Ishikawa (cell line): Measurements from ENCODE around the gene MRPL54.

ENCODE experiments used
- CEBPB ChIP-seq: IDR thresholded peaks from 2 replicates; pipeline ENCODE4 v1.6.1; 2012
- CREB1 ChIP-seq: IDR thresholded peaks from 2 replicates; pipeline ENCODE4 v1.6.1; 2012; ENCODE audit warnings: low read depth
- EP300 ChIP-seq: IDR thresholded peaks from 2 replicates; pipeline ENCODE4 v1.6.1; 2012; ENCODE audit warnings: borderline replicate concordance
- FOXM1 ChIP-seq: IDR thresholded peaks from 2 replicates; pipeline ENCODE4 v1.6.1; 2012; ENCODE audit warnings: low read depth, borderline replicate concordance
- NFIC ChIP-seq: IDR thresholded peaks from 2 replicates; pipeline ENCODE4 v1.6.1; 2012
- RAD21 ChIP-seq: IDR thresholded peaks from 2 replicates; pipeline ENCODE4 v1.6.1; 2012; ENCODE audit warnings: low read depth
- TAF1 ChIP-seq: IDR thresholded peaks from 2 replicates; pipeline ENCODE4 v1.6.1; 2012; ENCODE audit warnings: low read depth, mild to moderate bottlenecking
- USF1 ChIP-seq: IDR thresholded peaks from 2 replicates; pipeline ENCODE4 v1.6.1; 2012

DNA sequence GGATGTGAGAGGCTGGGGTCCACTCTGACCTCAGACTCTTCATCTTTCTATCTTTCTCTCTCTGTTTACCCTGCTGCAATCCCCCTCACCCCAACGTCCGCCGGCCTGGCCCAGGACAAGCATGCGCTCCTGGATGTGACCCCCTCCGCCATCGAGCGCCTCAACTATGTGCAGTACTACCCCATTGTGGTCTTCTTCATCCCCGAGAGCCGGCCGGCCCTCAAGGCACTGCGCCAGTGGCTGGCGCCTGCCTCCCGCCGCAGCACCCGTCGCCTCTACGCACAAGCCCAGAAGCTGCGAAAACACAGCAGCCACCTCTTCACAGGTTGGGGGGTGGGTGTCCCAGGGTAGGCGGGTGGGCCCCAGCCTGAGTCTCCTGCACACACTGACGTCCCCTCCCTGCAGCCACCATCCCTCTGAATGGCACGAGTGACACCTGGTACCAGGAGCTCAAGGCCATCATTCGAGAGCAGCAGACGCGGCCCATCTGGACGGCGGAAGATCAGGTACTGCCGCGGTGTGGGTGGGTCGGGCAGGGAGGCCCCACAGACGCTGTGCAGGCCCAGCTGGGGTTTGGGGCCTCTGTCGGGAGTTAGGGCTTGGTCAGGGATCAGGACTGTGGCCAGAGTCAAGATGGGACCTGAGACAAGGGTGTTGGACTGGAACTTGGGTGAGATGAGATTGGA, 16.0 kb upstream of the MRPL54 start:
- TF ChIP-seq CEBPB (no peak), FOXM1 (no peak), NFIC (no peak), RAD21 (no peak), USF1 (no peak), TAF1 (no peak), CREB1 (no peak), EP300 (no peak)
